Measurements from ENCODE around the gene IFNL4.

IFNL4 gene

GRCh38 chr19:39263912-39264305 is 15.3 kb upstream of the IFNL4 start:
- no peak for TF ChIP-seq TAF1 (IDR thresholded peaks at IDR 0.05; ENCODE audit: borderline replicate concordance, insufficient read depth, low read length)

GRCh38 chr19:39262496-39262895 is 13.8 kb upstream of the IFNL4 start:
- TF ChIP-seq REST (IDR thresholded peaks at IDR 0.05; ENCODE audit: insufficient read depth in 1 of 2, low read depth in 2 of 2, low read length in 2 of 2) (no peak), FOXP2 (optimal IDR thresholded peaks at IDR 0.05; ENCODE audit: borderline replicate concordance, extremely low read depth, extremely low read length, insufficient read depth) (no peak), TAF1 (IDR thresholded peaks at IDR 0.05; ENCODE audit: borderline replicate concordance, insufficient read depth, low read length) (no peak), POLR2AphosphoS5 (IDR thresholded peaks at IDR 0.05; ENCODE audit: low read depth, low read length) (no peak), SIN3A (IDR thresholded peaks at IDR 0.05; ENCODE audit: borderline replicate concordance, insufficient read depth, low read length) (no peak)

DNA sequence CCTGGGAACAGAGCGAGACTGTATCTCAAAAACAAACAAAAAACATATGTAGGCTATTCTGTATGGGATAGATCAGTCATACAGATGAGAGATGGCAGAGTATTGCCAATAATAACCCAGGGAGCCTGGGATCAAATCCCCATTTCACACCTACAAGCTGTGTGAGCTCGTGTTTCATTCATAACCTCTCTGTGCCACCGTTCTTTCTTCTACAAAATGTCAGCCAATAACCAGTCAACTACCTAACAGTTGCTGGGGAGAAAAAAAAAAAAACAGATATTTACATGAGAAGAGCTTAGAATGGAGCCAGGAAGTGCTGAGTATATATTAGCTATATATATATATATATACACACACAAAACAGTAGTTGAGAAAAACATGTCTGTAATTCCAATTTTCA is 13.0 kb upstream of the IFNL4 start:
- TF ChIP-seq POLR2AphosphoS5 (IDR thresholded peaks at IDR 0.05; ENCODE audit: low read depth, low read length) (no peak), SIN3A (IDR thresholded peaks at IDR 0.05; ENCODE audit: borderline replicate concordance, insufficient read depth, low read length) (no peak), REST (IDR thresholded peaks at IDR 0.05; ENCODE audit: insufficient read depth in 1 of 2, low read depth in 2 of 2, low read length in 2 of 2) (no peak)

- TF ChIP-seq TAF1 (IDR thresholded peaks at IDR 0.05; ENCODE audit: borderline replicate concordance, insufficient read depth, low read length) (no peak), REST (IDR thresholded peaks at IDR 0.05; ENCODE audit: insufficient read depth in 1 of 2, low read depth in 2 of 2, low read length in 2 of 2) (no peak), FOXP2 (optimal IDR thresholded peaks at IDR 0.05; ENCODE audit: borderline replicate concordance, extremely low read depth, extremely low read length, insufficient read depth) (no peak), POLR2AphosphoS5 (IDR thresholded peaks at IDR 0.05; ENCODE audit: low read depth, low read length) (no peak), SIN3A (IDR thresholded peaks at IDR 0.05; ENCODE audit: borderline replicate concordance, insufficient read depth, low read length) (no peak)
Observed at GRCh38 chr19:39257227-39257626, 8.6 kb upstream of the IFNL4 start.

DNA sequence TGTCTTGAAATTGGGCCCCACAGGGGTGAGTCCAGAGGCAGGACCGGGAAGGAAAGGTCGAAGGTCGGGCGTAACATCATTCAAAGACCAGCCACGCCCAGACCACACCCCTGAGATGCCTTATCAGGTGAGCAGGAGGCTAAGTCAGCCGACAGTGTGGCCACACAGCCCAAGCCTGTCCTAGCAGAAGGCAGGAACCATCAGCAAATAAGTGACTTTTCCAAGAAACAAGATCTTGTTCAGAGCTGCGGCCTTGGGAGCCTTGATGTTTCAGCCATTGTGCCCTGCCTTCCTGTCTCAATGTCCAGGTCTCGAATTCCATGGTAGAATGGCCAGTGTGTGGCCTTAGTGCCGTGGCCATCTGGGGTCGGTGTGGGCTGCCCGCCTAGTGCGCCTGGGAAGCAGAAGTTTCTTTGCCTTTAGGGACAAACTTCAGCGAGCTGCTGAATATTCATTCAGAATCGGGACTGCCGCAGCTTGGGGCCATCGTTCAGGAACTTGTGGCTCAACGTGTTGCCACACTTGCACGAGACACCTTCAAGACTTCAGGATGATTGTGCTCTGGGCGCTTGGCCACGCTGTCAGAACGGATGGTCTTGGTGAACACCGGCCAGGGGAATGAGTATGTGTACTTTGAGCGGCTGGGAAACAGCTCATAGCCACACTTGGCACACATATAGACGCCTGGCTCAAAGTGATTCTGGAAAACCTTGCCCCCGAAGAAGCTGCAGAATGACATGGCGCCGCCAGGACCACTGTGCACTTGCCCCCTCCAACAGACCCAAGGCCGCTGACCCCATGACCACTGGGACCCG is 6.1 kb upstream of the IFNL4 start:
- no peak for TF ChIP-seq TAF1 (IDR thresholded peaks at IDR 0.05; ENCODE audit: borderline replicate concordance, insufficient read depth, low read length)
- TF ChIP-seq FOXP2 (optimal IDR thresholded peaks at IDR 0.05; ENCODE audit: borderline replicate concordance, extremely low read depth, extremely low read length, insufficient read depth) = no peak
- no peak for TF ChIP-seq SIN3A (IDR thresholded peaks at IDR 0.05; ENCODE audit: borderline replicate concordance, insufficient read depth, low read length)
- TF ChIP-seq REST (IDR thresholded peaks at IDR 0.05; ENCODE audit: insufficient read depth in 1 of 2, low read depth in 2 of 2, low read length in 2 of 2) = no peak
- no peak for TF ChIP-seq POLR2AphosphoS5 (IDR thresholded peaks at IDR 0.05; ENCODE audit: low read depth, low read length)
